ENCODE measurements around the gene LRRC74B.
"Not testable (repeated sequence)": the region's sequence is repeated elsewhere in the genome, so short reads cannot be mapped to it uniquely, and the experiment has no call there.

LRRC74B gene

GRCh38 chr22:21075516-21076138 lies 29.9 kb downstream of the LRRC74B start:
- no peak for DNase-seq (ENCODE audit: low read depth in 2 of 2, low spot score in 1 of 2)

- DNase-seq (ENCODE audit: low read depth in 2 of 2, low spot score in 1 of 2): no peak
Measured at GRCh38 chr22:21076912-21077625, 31.3 kb downstream of the LRRC74B start.

GRCh38 chr22:21077884-21078508 lies 32.2 kb downstream of the LRRC74B start:
- no peak for DNase-seq (ENCODE audit: low read depth in 2 of 2, low spot score in 1 of 2)

- no peak for DNase-seq (ENCODE audit: low read depth in 2 of 2, low spot score in 1 of 2)
Measured at GRCh38 chr22:21078916-21079315, 33.2 kb downstream of the LRRC74B start.

- DNase-seq (ENCODE audit: low read depth in 2 of 2, low spot score in 1 of 2): no peak
Measured at GRCh38 chr22:21079493-21079892, 33.7 kb downstream of the LRRC74B start.

- DNase-seq (ENCODE audit: low read depth in 2 of 2, low spot score in 1 of 2): no peak
Measured at GRCh38 chr22:21080435-21081137, 34.8 kb downstream of the LRRC74B start.

- DNase-seq (ENCODE audit: low read depth in 2 of 2, low spot score in 1 of 2): no peak
Measured at GRCh38 chr22:21082248-21082647, 36.5 kb downstream of the LRRC74B start.

GRCh38 chr22:21087119-21087518 lies 41.4 kb downstream of the LRRC74B start:
- DNase-seq (ENCODE audit: low read depth in 2 of 2, low spot score in 1 of 2): no peak

- not testable (repeated sequence) for DNase-seq (ENCODE audit: low read depth in 2 of 2, low spot score in 1 of 2)
Measured at GRCh38 chr22:21087926-21088325, 42.2 kb downstream of the LRRC74B start.

- DNase-seq (ENCODE audit: low read depth in 2 of 2, low spot score in 1 of 2): not testable (repeated sequence)
Measured at GRCh38 chr22:21091220-21091619, 45.5 kb downstream of the LRRC74B start.

GRCh38 chr22:21092797-21093554 lies 47.2 kb downstream of the LRRC74B start:
- DNase-seq (ENCODE audit: low read depth in 2 of 2, low spot score in 1 of 2): no peak

- not testable (repeated sequence) for DNase-seq (ENCODE audit: low read depth in 2 of 2, low spot score in 1 of 2)
Measured at GRCh38 chr22:21093555-21094137, 47.9 kb downstream of the LRRC74B start.

GRCh38 chr22:21094911-21095772 lies 49.4 kb downstream of the LRRC74B start:
- no peak for DNase-seq (ENCODE audit: low read depth in 2 of 2, low spot score in 1 of 2)

- no peak for DNase-seq (ENCODE audit: low read depth in 2 of 2, low spot score in 1 of 2)
Measured at GRCh38 chr22:21095773-21096107, 50.0 kb downstream of the LRRC74B start.

- DNase-seq (ENCODE audit: low read depth in 2 of 2, low spot score in 1 of 2): not testable (repeated sequence)
Measured at GRCh38 chr22:21096878-21097277, 51.1 kb downstream of the LRRC74B start.

GRCh38 chr22:21098099-21098671 lies 52.4 kb downstream of the LRRC74B start:
- DNase-seq (ENCODE audit: low read depth in 2 of 2, low spot score in 1 of 2): no peak

GRCh38 chr22:21099578-21099977 lies 53.8 kb downstream of the LRRC74B start:
- DNase-seq (ENCODE audit: low read depth in 2 of 2, low spot score in 1 of 2): no peak

GRCh38 chr22:21100149-21101032 lies 54.6 kb downstream of the LRRC74B start:
- DNase-seq (ENCODE audit: low read depth in 2 of 2, low spot score in 1 of 2): no peak
